NCI-H526 treated with DMSO at 0.1 percent for 48 hours (cell line): ENCODE data around the gene MYLK.

ENCODE experiments used
- DNase-seq: peaks from one replicate; lab custom pipeline; 2025; lab: John Stamatoyannopoulos, UW

The MYLK gene

GRCh38 chr3:123648696-123649405 is 235.3 kb downstream of the MYLK start:
- DNase-seq, result no peak

GRCh38 chr3:123644358-123644757 is 239.8 kb downstream of the MYLK start:
- no peak for DNase-seq

- DNase-seq, result no peak
These were observed 241.2 kb downstream of the MYLK start for GRCh38 chr3:123642957-123643330.

- DNase-seq, result peak; percentile 47
These were observed 241.8 kb downstream of the MYLK start for GRCh38 chr3:123642182-123642956.

- no peak for DNase-seq
These were observed 242.6 kb downstream of the MYLK start for GRCh38 chr3:123641505-123641904.

- no peak for DNase-seq
These were observed 243.2 kb downstream of the MYLK start for GRCh38 chr3:123640740-123641462.

- no peak for DNase-seq
These were observed 243.8 kb downstream of the MYLK start for GRCh38 chr3:123640311-123640710.

GRCh38 chr3:123638936-123639689 is 245.0 kb downstream of the MYLK start:
- DNase-seq, result no peak

GRCh38 chr3:123637841-123638240 is 246.3 kb downstream of the MYLK start:
- no peak for DNase-seq

- no peak for DNase-seq
These were observed 247.0 kb downstream of the MYLK start for GRCh38 chr3:123637131-123637530.

GRCh38 chr3:123636431-123636841 is 247.7 kb downstream of the MYLK start:
- no peak for DNase-seq

GRCh38 chr3:123635717-123636116 is 248.4 kb downstream of the MYLK start:
- DNase-seq, result no peak

GRCh38 chr3:123635217-123635616 is 248.9 kb downstream of the MYLK start:
- no peak for DNase-seq

GRCh38 chr3:123634149-123635051 is 249.7 kb downstream of the MYLK start:
- no peak for DNase-seq

- DNase-seq, result no peak
These were observed 250.6 kb downstream of the MYLK start for GRCh38 chr3:123633530-123633929.

- DNase-seq, result no peak
These were observed 251.9 kb downstream of the MYLK start for GRCh38 chr3:123632161-123632655.

- DNase-seq, result no peak
These were observed 254.4 kb downstream of the MYLK start for GRCh38 chr3:123629747-123630047.

GRCh38 chr3:123628996-123629746 is 255.0 kb downstream of the MYLK start:
- DNase-seq, result no peak

GRCh38 chr3:123627673-123628670 is 256.2 kb downstream of the MYLK start:
- DNase-seq, result no peak
